HG03575 (cell line): Measurements from ENCODE around the gene TEX54.

ENCODE experiments used
- ATAC-seq: cut with Tn5 transposase; IDR thresholded peaks from one replicate; pipeline ENCODE4 v1.9.1; 2021; ENCODE audit not compliant: unreplicated experiment, insufficient number of reproducible peaks, low FRiP score; ENCODE audit errors: extremely low read depth

TEX54 gene

DNA sequence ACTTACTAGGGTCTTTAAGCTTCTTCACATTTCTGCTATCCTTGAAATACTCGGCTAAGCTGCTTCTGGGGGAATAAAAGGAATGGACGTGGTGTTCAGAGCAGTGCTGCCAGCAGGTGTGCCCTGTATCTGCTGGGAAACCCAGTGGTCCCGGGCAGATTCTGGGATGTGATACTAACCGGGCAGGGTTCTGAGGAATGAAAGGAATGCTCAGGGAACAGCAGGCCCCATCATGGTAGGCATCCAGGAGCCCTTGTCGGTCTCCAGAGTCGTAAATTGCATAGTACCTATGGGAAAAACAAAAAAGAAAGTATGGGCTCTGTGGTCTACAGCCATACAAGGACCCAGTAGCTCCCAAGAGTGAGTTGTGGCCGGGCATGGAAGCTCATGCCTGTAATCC lies 36.4 kb downstream of the TEX54 start:
- ATAC-seq = no peak

GRCh38 chr11:62794201-62794775 lies 38.4 kb downstream of the TEX54 start:
- ATAC-seq = no peak

DNA sequence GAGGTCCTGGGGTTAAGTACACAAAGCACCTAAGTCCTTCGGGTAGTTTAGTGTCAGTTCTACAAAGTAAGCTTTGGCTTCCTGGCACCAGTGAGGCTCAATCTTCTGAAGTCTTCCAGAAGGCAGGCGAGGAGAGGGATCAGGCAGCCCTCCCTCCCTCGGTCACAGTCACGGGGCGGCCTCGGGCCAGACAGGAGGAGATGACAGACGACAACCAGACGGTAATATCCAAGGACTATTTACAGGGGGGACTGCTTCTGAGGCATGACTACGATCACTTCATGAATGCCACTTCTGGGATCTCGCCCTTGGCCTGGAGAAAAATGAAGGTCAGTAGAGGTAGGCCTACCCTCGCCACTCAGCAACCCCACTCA lies 40.5 kb downstream of the TEX54 start:
- no peak for ATAC-seq

DNA sequence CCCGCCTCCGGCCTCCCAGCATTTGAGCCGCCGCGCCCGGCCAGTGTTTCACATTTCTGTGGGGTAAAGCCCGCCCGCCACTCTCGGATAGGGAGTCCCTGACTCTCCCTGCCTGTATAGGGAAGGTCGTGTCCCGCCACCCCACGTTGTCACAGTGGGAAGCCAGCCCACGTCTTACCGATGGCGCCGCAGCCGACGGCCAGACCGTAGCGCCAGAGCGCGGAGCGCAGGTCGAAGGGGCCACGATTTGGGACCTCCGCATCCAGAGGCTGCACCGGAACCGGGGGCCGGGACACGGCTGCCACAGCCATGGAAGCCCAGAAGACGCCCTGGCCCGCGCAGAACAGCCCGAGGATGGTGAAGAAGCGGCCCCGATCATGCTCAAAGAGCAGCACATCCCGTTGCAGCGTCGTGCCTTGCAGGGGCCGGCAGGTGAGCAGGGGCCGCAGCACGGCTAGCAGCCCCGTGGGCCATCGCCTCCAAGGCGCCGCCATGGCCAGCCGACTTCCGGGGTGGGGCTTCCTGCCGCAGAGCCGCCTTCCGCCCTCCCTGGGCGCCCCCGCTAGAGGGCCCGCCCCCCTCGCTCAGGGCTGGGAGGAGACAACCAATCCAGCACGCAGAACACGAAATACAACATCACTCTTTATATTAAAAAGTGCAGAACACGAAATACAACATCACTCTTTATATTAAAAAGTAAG lies 41.0 kb downstream of the TEX54 start, which contains the start of gene TMEM223:
TSS of gene TMEM223 (minus strand) at position 506 of the 701 bp plus-strand sequence. CDS start at position 494, 12 bp downstream.
- no peak for ATAC-seq

GRCh38 chr11:62789576-62789975 lies 43.1 kb downstream of the TEX54 start:
- no peak for ATAC-seq

- no peak for ATAC-seq
Measured at GRCh38 chr11:62788991-62789390, 43.6 kb downstream of the TEX54 start.

- ATAC-seq = no peak
Measured at GRCh38 chr11:62787005-62787759, 45.5 kb downstream of the TEX54 start, which contains the start of gene TMEM179B. TSS of gene TMEM179B (plus strand) at chr11:62787402. CDS start at chr11:62787432, 30 bp downstream.

DNA sequence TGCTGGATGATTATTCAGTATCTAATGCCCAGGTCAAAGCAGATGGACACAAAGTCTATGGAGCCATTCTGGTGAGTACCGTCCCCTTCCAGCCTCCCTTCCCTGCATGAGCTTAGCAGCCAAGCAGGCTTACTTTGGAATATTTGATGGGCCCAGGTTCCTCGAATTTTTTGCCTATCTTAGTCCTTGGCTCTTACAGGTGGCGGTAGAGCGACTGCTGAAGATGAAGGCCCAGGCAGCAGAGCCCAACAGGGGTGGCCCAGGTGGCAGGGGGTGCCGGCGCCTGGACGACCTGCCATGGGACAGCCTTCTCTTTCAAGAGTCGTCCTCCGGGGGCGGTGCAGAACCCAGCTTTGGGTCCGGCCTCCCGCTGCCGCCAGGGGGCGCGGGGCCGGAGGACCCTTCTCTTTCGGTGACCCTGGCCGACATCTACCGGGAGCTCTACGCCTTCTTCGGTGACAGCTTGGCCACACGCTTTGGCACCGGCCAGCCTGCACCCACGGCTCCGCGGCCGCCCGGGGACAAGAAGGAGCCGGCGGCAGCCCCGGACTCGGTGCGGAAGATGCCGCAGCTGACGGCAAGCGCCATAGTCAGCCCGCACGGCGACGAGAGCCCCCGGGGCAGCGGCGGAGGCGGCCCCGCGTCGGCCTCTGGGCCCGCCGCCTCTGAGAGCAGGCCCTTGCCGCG lies 46.2 kb downstream of the TEX54 start:
- no peak for ATAC-seq

DNA sequence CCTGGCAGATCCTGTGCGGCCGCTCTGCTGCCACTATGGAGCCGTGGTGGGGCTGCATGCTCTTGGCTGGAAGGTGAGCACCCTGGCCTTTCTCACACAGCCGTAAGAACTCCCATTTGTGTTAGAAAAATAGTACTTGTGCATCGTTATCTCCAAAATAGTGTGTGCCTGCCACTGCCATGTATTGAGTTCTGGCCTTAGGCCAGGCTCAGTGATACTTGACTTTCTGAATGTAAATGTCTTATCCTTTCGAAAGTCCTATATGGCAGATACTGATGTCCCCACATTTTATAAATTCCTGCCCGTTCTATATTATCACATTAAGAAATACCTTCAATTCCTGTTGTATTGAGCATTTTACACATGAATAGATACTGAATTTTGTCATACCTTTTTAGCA lies 49.9 kb downstream of the TEX54 start:
- no peak for ATAC-seq
